Measurements from ENCODE around the gene SRSF7.

SRSF7 gene

GRCh38 chr2:38701542-38701941 lies 49.6 kb downstream of the SRSF7 start:
- no peak for DNase-seq (ENCODE audit: low spot score)

GRCh38 chr2:38700881-38701458 lies 50.2 kb downstream of the SRSF7 start:
- DNase-seq (ENCODE audit: low spot score): no peak

- DNase-seq (ENCODE audit: low spot score): peak; percentile 48
Measured at GRCh38 chr2:38700113-38700785, 50.9 kb downstream of the SRSF7 start.

GRCh38 chr2:38698467-38699003 lies 52.6 kb downstream of the SRSF7 start:
- DNase-seq (ENCODE audit: low spot score): no peak

- DNase-seq (ENCODE audit: low spot score): peak; percentile 77
Measured at GRCh38 chr2:38697116-38697840, 53.9 kb downstream of the SRSF7 start.
